ENCODE data around the gene RCVRN.

The RCVRN gene

GRCh38 chr17:9905078-9905415 is at the start of gene RCVRN:
RCVRN (minus strand) TSS chr17:9905271; CDS start chr17:9905180, 91 bp downstream.
- no peak for DNase-seq

GRCh38 chr17:9953492-9953891 is 48.4 kb upstream of the RCVRN start:
- no peak for DNase-seq

GRCh38 chr17:9951803-9952202 is 46.7 kb upstream of the RCVRN start:
- no peak for DNase-seq

- no peak for DNase-seq
These were observed 43.9 kb upstream of the RCVRN start for GRCh38 chr17:9948928-9949327.

GRCh38 chr17:9944704-9945103 is 39.6 kb upstream of the RCVRN start:
- no peak for DNase-seq

GRCh38 chr17:9943343-9943742 is 38.3 kb upstream of the RCVRN start:
- DNase-seq: no peak

- DNase-seq: no peak
These were observed 37.8 kb upstream of the RCVRN start for GRCh38 chr17:9942885-9943284.

- DNase-seq: no peak
These were observed 36.2 kb upstream of the RCVRN start for GRCh38 chr17:9941305-9941704.

- DNase-seq: no peak
These were observed 35.8 kb upstream of the RCVRN start for GRCh38 chr17:9940841-9941240.

GRCh38 chr17:9938764-9939163 is 33.7 kb upstream of the RCVRN start:
- DNase-seq: no peak

- no peak for DNase-seq
These were observed 32.8 kb upstream of the RCVRN start for GRCh38 chr17:9937901-9938300.

- no peak for DNase-seq
These were observed 32.2 kb upstream of the RCVRN start for GRCh38 chr17:9937241-9937761.

GRCh38 chr17:9936095-9936494 is 31.0 kb upstream of the RCVRN start:
- DNase-seq: no peak

GRCh38 chr17:9935408-9935807 is 30.3 kb upstream of the RCVRN start:
- no peak for DNase-seq

GRCh38 chr17:9934331-9934730 is 29.3 kb upstream of the RCVRN start:
- no peak for DNase-seq

GRCh38 chr17:9932491-9932890 is 27.4 kb upstream of the RCVRN start:
- DNase-seq: no peak

GRCh38 chr17:9931144-9931741 is 26.2 kb upstream of the RCVRN start:
- DNase-seq: no peak

GRCh38 chr17:9929871-9930270 is 24.8 kb upstream of the RCVRN start:
- DNase-seq: no peak

GRCh38 chr17:9928601-9929333 is 23.7 kb upstream of the RCVRN start:
- DNase-seq: no peak

GRCh38 chr17:9926150-9926804 is 21.2 kb upstream of the RCVRN start:
- DNase-seq: no peak

- DNase-seq: no peak
These were observed 20.4 kb upstream of the RCVRN start for GRCh38 chr17:9925457-9925856.

- no peak for DNase-seq
These were observed 19.7 kb upstream of the RCVRN start for GRCh38 chr17:9924735-9925191.

- no peak for DNase-seq
These were observed 17.2 kb upstream of the RCVRN start for GRCh38 chr17:9922012-9922848.

All from activated effector memory CD4-positive, alpha-beta T cell treated with anti-CD3 and anti-CD28 coated beads, Interleukin-2, amount 50 U/mL, for 16 hours (primary cell).